Measurements from ENCODE around the gene NCR1. TPM values are rescaled to one million over a fixed set of nuclear protein-coding genes. Genes with fewer than 3 reads are reported as not detected.

NCR1 gene
- total RNA-seq, 1 donor from 2014 or later: not detected

GRCh38 chr19:54877471-54877870, 28.5 kb upstream of the NCR1 start:
- no peak overlapping the region for H3K4me3 ChIP-seq
- no peaks in the 10 kb centered on the region for H3K27me3 ChIP-seq
- no peak for TF ChIP-seq CTCF (IDR thresholded peaks at IDR 0.05)
- H3K4me1 ChIP-seq: no peaks in the 10 kb centered on the region
- no peak for DNase-seq (ENCODE audit: low spot score in 2 of 2)
- H3K36me3 ChIP-seq: no peaks in the 10 kb centered on the region
- H3K27ac ChIP-seq: no peak overlapping the region
- H3K9me3 ChIP-seq: no peaks in the 10 kb centered on the region
- intact Hi-C loops (cut with DNase I): no loop called here

- no peak overlapping the region for H3K27ac ChIP-seq
- no peaks in the 10 kb centered on the region for H3K27me3 ChIP-seq
- no peak for DNase-seq (ENCODE audit: low spot score in 2 of 2)
- H3K4me3 ChIP-seq: no peak overlapping the region
- H3K36me3 ChIP-seq: no peaks in the 10 kb centered on the region
- H3K4me1 ChIP-seq: no peaks in the 10 kb centered on the region
- no peak for TF ChIP-seq CTCF (IDR thresholded peaks at IDR 0.05)
- intact Hi-C loops (cut with DNase I): no loop called here
- H3K9me3 ChIP-seq: no peaks in the 10 kb centered on the region
Measured at GRCh38 chr19:54881884-54882283, 24.1 kb upstream of the NCR1 start.

GRCh38 chr19:54882758-54883157, 23.2 kb upstream of the NCR1 start:
- Histone ChIP-seq H3K4me1 (no peaks in the 10 kb centered on the region), H3K27me3 (no peaks in the 10 kb centered on the region), H3K36me3 (no peaks in the 10 kb centered on the region), H3K9me3 (no peaks in the 10 kb centered on the region), H3K27ac (no peak overlapping the region), H3K4me3 (no peak overlapping the region)
- no peak for DNase-seq (ENCODE audit: low spot score in 2 of 2)
- intact Hi-C loops (cut with DNase I): no loop called here
- no peak for TF ChIP-seq CTCF (IDR thresholded peaks at IDR 0.05)

- H3K4me3 ChIP-seq: no peak overlapping the region
- H3K9me3 ChIP-seq: no peaks in the 10 kb centered on the region
- no peak overlapping the region for H3K27ac ChIP-seq
- H3K4me1 ChIP-seq: no peaks in the 10 kb centered on the region
- no peak for DNase-seq (ENCODE audit: low spot score in 2 of 2)
- intact Hi-C loops (cut with DNase I): no loop called here
- H3K36me3 ChIP-seq: no peaks in the 10 kb centered on the region
- H3K27me3 ChIP-seq: no peaks in the 10 kb centered on the region
- no peak for TF ChIP-seq CTCF (IDR thresholded peaks at IDR 0.05)
Measured at GRCh38 chr19:54883228-54883627, 22.7 kb upstream of the NCR1 start.

- H3K27me3 ChIP-seq: no peaks in the 10 kb centered on the region
- no peaks in the 10 kb centered on the region for H3K36me3 ChIP-seq
- intact Hi-C loops (cut with DNase I): no loop called here
- TF ChIP-seq CTCF (IDR thresholded peaks at IDR 0.05): no peak
- no peaks in the 10 kb centered on the region for H3K4me1 ChIP-seq
- H3K4me3 ChIP-seq: no peak overlapping the region
- no peak for DNase-seq (ENCODE audit: low spot score in 2 of 2)
- no peaks in the 10 kb centered on the region for H3K9me3 ChIP-seq
- H3K27ac ChIP-seq: no peak overlapping the region
Measured at GRCh38 chr19:54888239-54888638, 17.7 kb upstream of the NCR1 start.

- no peak for TF ChIP-seq CTCF (IDR thresholded peaks at IDR 0.05)
- no peak overlapping the region for H3K27ac ChIP-seq
- DNase-seq (ENCODE audit: low spot score in 2 of 2): no peak
Measured at GRCh38 chr19:54889566-54889965, 16.4 kb upstream of the NCR1 start.

More at GRCh38 chr19:54889566-54889965, 16.4 kb upstream of the NCR1 start:
- Histone ChIP-seq H3K4me3 (no peak overlapping the region), H3K4me1 (no peaks in the 10 kb centered on the region), H3K27me3 (no peaks in the 10 kb centered on the region), H3K9me3 (no peaks in the 10 kb centered on the region), H3K36me3 (no peaks in the 10 kb centered on the region)
- intact Hi-C loops (cut with DNase I): no loop called here

All from ascending aorta (tissue), 2 donors.